Measurements from ENCODE around the gene ITSN2. TPM values are rescaled to one million over a fixed set of nuclear protein-coding genes. Genes with fewer than 3 reads are reported as not detected.

Gene ITSN2
- total RNA-seq, 4 donors from 2014 or later: 107 to 198 (median 116) TPM

DNA sequence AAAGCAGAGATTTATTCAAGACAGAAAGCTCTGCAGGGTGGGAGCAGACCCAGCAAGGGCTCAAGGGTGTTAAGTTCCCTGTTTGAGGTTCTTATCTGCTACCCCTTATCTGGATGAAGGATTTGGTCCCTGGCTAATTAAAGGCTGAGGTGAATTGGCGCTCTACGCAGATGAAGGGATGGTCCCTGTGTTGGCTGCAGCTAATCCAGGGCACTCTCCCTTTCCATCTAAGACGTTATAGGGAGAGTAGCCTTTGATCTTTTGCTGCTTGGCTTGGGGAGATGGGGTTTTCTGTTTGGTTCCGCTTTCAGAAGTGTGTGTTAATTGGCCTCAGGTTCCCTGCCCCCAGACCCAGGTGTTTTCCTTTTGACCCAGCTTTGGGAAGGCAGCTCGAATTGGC lies 168.5 kb downstream of the ITSN2 start:
- intact Hi-C loops (cut with DNase I): no loop called here

DNA sequence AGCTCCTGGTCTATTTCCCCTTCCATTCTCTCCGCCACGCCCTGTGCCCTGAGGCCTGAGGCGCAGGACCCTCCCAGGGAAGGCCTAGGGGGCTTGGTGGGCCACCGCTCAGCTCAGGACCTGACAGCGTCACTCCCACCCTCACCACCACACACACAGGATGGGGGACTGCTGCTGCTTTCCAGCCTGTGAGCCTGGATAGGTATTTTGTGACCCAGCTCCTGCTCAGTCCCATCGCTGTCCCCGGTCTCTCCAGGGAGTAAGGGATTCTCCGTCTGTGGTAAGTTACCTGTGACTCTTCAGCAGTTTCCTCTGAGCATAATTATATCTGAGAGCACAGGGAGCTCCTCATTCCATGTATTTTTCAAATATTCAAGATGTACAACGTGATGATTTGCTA lies 169.2 kb downstream of the ITSN2 start:
- intact Hi-C loops (cut with DNase I): no loop called here
- WGBS, 2 donors: 90% methylated on average over 9 of the region's 9 CpGs
- DNase-seq: no peak

More for the DNA sequence above, 168.5 kb downstream of the ITSN2 start:
- TF ChIP-seq, protein P1, sequence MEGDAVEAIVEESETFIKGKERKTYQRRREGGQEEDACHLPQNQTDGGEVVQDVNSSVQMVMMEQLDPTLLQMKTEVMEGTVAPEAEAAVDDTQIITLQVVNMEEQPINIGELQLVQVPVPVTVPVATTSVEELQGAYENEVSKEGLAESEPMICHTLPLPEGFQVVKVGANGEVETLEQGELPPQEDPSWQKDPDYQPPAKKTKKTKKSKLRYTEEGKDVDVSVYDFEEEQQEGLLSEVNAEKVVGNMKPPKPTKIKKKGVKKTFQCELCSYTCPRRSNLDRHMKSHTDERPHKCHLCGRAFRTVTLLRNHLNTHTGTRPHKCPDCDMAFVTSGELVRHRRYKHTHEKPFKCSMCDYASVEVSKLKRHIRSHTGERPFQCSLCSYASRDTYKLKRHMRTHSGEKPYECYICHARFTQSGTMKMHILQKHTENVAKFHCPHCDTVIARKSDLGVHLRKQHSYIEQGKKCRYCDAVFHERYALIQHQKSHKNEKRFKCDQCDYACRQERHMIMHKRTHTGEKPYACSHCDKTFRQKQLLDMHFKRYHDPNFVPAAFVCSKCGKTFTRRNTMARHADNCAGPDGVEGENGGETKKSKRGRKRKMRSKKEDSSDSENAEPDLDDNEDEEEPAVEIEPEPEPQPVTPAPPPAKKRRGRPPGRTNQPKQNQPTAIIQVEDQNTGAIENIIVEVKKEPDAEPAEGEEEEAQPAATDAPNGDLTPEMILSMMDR (IDR thresholded peaks at IDR 0.05): no peak
- TF ChIP-seq POLR2A (IDR thresholded peaks at IDR 0.05): no peak
- Histone ChIP-seq H3K27me3 (no peaks in the 10 kb centered on the region), H3K4me3 (replicated peaks in 1 of 3) (no peak overlapping the region), H3K4me1 (no peaks in the 10 kb centered on the region), H3K9me3 (no peaks in the 10 kb centered on the region), H3K27ac (no peak overlapping the region), H3K36me3 (no peaks in the 10 kb centered on the region)
- WGBS, 2 donors: 63 to 78% methylated on average over 5 of the region's 5 CpGs
- DNase-seq: no peak

DNA sequence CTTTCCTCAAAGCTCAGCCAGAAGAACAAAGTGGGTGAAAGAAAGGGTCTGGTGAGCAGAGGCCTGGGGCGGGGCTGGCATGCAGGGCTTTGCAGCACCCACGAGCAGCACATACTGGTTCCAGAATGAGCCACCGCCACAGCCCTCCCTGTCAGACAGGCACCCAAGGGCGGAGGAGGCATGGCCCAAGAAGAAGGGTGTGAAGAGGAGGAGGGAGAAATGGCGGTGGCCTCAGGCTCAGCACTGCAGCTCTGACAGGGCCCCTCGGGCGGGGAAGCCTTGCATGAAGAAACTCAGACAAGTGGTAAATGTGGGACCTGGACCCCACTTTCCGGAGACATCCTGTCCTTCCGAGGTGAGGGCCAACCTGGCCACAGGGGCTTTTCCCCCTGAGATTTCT lies 169.8 kb downstream of the ITSN2 start:
- H3K4me1 ChIP-seq: no peaks in the 10 kb centered on the region
- no peak for TF ChIP-seq POLR2A (IDR thresholded peaks at IDR 0.05)
- TF ChIP-seq, protein P1 (IDR thresholded peaks at IDR 0.05): no peak

More for the DNA sequence above, 169.2 kb downstream of the ITSN2 start:
- Histone ChIP-seq H3K27me3 (no peaks in the 10 kb centered on the region), H3K4me3 (replicated peaks in 1 of 3) (no peak overlapping the region), H3K9me3 (no peaks in the 10 kb centered on the region), H3K27ac (no peak overlapping the region), H3K36me3 (no peaks in the 10 kb centered on the region), H3K4me1 (no peaks in the 10 kb centered on the region)
- TF ChIP-seq, protein P1 (IDR thresholded peaks at IDR 0.05): no peak
- no peak for TF ChIP-seq POLR2A (IDR thresholded peaks at IDR 0.05)

DNA sequence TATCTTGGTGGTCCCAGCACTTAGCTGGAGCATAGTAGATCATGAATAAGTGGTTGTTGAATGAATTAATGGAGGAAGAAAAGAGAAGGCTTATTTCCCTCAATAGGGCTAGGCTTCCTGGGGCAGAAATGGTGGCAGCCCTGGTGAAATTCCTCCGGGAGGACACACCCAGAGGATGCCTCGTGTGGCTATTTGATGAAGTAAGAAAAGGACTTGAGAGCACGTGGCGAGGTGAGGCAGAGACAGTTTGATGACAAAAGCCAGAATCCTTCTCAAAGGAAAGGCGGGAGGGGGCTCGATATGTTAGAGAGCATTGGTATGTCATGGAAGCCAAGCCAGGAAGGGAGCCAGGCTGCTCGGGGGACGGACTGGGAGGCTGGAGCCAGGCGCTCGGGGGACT lies 170.8 kb downstream of the ITSN2 start:
- Histone ChIP-seq H3K4me1 (no peaks in the 10 kb centered on the region), H3K27me3 (no peaks in the 10 kb centered on the region), H3K36me3 (no peaks in the 10 kb centered on the region), H3K27ac (no peak overlapping the region), H3K4me3 (replicated peaks in 1 of 3) (no peak overlapping the region), H3K9me3 (no peaks in the 10 kb centered on the region)
- WGBS, 2 donors: 83 to 84% methylated on average over 10 of the region's 10 CpGs
- intact Hi-C loops (cut with DNase I): no loop called here
- DNase-seq: no peak
- no peak for TF ChIP-seq POLR2A (IDR thresholded peaks at IDR 0.05)
- TF ChIP-seq, protein P1 (IDR thresholded peaks at IDR 0.05): no peak

More for the DNA sequence above, 169.8 kb downstream of the ITSN2 start:
- Histone ChIP-seq H3K27me3 (no peaks in the 10 kb centered on the region), H3K4me3 (replicated peaks in 1 of 3) (no peak overlapping the region), H3K27ac (no peak overlapping the region), H3K9me3 (no peaks in the 10 kb centered on the region), H3K36me3 (no peaks in the 10 kb centered on the region)
- intact Hi-C loops (cut with DNase I): no loop called here
- WGBS, 2 donors: 79 to 80% methylated on average over 9 of the region's 9 CpGs
- DNase-seq: no peak

DNA sequence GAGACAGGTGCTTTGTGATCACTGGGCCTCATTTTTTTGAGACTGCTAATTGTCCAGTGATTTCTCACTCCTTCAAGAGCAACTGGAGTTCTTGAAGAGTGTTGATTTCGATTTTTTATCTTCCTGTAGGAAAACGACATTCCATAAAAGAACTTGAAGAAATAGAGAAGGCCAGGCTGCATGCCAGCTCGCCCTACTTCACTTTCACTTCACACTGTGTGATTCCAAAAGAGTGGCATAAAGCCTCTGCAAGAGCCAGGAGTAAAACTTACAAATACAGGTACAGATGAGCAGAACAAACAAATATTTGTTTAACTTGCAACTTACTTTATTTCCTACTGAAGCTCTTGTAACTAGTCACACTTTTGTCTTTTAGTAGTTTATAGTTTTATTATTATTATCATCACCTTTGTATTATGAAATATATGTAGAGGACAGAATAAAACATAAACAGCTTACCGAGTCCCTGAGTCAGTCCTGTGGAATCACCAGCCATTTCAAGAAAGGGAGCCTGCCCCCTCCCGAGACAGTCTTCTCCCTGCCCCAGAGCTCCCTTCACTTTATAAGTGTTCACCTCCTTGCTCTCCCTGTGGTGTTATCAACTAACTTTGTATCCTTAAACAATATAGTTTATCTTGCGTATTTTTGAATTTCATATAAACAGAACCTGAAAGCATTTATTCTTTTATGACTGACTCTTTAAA lies 176.8 kb downstream of the ITSN2 start:
- H3K9me3 ChIP-seq: no peaks in the 10 kb centered on the region
- intact Hi-C loops (cut with DNase I): no loop called here
- TF ChIP-seq, protein P1 (IDR thresholded peaks at IDR 0.05): no peak
- TF ChIP-seq POLR2A (IDR thresholded peaks at IDR 0.05): no peak
- H3K27me3 ChIP-seq: no peaks in the 10 kb centered on the region
- H3K4me3 ChIP-seq (replicated peaks in 1 of 3): no peak overlapping the region
- no peaks in the 10 kb centered on the region for H3K36me3 ChIP-seq
- peak; percentile 92 to 93 for DNase-seq
- H3K27ac ChIP-seq: peak overlapping the region; percentile 24 to 58 (median 57)
- WGBS, 2 donors: 40 to 48% methylated on average over 6 of the region's 6 CpGs
- peaks cover 19 to 24% of the 10 kb centered on the region in 2 donors for H3K4me1 ChIP-seq
